C4-2B (cell line): Measurements from ENCODE around the gene MAP4K1.

Source experiments
- CTCF ChIP-seq: fragments of 450-650 bp; conservative IDR thresholded peaks from 2 replicates; pipeline ENCODE4 v1.5.1; 2017; ENCODE audit warnings: mild to moderate bottlenecking
- ZFX ChIP-seq: fragments of 450-650 bp; IDR thresholded peaks from 2 replicates; pipeline ENCODE4 v1.6.1; 2017

DNA sequence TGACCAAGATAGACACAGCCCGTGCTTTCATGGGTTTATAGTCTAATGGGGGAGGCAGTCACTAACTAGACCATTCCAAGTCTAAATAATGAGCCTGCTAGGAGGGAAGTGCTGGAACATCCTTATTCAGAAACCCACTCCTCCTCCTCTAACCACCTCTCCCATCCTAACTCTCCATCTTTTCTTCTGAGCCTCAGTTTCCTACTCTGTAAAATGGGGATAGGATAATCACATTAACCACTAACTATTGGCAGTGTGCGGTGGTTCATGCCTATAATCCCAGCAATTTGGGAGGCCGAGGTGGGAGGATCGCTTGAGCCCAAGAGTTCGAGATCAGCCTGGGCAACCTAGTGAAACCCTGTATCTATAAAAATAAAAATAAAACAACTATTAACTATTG is 68.7 kb downstream of the MAP4K1 start:
- TF ChIP-seq ZFX (no peak), CTCF (no peak)
